GM21723 (cell line): ENCODE data around the gene SLC35E4.
"Not testable (repeated sequence)": the region's sequence is repeated elsewhere in the genome, so short reads cannot be mapped to it uniquely, and the experiment has no call there.

ENCODE experiments used
- ATAC-seq: cut with Tn5 transposase; IDR thresholded peaks from one replicate; pipeline ENCODE4 v1.9.1; 2021; ENCODE audit warnings: mild to moderate bottlenecking, moderate library complexity; ENCODE audit not compliant: unreplicated experiment

Gene SLC35E4

DNA sequence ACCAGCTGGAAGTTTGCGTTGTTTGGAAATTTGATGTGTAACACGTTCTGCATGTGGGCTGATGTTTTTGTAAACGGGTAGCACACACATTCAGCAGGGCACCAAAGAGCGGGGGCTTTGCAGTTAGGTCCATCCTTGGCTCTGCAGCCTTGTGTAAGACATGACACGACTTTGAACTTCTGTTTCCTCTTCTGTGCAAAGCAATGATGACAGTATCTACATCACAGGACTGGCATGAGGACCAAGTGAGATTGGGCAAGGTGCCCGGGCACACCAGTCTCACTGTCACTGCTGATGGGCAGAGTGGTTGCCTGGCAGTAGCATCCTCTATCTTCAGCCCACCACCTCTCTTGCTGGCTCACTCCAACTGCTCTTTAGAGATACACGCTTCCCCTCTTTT is 25.3 kb upstream of the SLC35E4 start:
- no peak for ATAC-seq

DNA sequence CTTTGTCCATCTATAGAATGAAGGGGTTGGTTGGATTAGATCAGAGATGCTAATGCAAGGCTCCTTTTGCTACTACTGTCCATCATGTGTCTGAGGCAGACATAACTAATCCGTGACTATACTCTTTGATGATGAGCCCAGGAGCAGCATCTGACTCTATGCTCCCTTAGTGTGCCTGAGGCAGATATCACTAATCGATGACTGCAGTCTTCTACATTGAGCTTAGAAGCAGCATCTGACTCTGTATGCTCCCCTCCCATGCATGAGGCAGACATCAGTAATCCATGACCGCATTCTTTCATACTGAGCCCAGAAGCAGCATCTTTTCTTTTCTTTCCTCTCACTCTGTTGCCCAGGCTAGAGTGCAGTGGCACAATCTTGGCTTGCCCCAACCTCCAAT is 24.4 kb upstream of the SLC35E4 start:
- no peak for ATAC-seq

DNA sequence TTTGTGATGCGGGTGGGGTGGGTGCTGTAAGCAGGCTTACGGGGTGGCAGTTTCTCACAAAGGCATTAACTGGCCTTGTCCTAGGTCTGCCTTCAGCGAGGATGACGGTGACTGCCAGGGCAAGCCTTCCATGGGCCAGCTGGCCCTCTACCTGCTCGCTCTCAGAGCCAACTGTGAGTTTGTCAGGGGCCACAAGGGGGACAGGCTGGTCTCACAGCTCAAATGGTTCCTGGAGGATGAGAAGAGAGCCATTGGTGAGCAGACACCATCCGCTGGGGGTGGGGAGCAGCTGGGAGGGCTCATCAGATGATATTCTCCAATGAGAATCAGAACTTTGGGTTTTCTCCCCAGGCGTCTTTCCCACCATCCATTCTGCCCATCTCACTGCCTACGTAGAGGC is 22.8 kb upstream of the SLC35E4 start:
- no peak for ATAC-seq

GRCh38 chr22:30614268-30614667 is 21.3 kb upstream of the SLC35E4 start:
- ATAC-seq = no peak

- ATAC-seq = no peak
Observed at GRCh38 chr22:30614879-30615278, 20.7 kb upstream of the SLC35E4 start.

GRCh38 chr22:30615543-30615954 is 20.0 kb upstream of the SLC35E4 start:
- no peak for ATAC-seq

DNA sequence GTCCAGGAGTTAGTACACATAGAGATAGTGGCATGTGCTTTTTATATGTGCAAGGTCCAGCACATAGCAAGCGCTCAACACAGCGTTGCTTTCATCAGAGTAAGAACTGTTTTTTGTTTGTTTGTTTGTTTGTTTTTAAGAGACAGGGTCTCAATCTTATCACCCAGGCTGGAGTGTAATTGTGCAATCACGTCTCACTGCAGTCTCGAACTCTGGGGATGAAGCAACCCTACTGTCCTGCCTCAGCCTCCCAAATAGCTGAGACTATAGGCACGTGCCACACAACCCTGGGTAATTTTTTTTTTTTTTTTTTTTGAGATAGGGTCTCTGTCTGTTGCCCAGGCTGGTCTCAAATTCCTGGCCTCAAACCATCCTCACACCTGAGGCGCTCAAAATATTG is 17.8 kb upstream of the SLC35E4 start:
- ATAC-seq = no peak

DNA sequence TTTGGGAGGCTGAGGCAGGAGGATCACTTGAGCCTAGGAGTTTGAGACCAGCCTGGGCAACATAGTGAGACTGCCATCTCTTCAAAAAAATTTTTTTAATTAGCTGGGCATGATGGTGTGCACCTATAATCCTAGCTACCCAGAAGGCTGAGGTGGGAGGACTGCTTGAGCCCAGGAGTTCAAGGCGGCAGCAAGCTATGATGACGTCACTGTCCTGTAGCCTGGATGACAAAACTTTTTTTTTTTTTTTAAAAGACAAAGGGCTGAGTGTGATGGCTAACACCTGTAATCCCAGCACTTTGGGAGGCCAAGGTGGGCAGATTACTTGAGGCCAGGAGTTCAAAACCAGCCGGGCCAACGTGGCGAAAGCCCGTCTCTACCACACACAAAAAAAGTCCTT is 15.7 kb upstream of the SLC35E4 start:
- ATAC-seq = not testable (repeated sequence)

DNA sequence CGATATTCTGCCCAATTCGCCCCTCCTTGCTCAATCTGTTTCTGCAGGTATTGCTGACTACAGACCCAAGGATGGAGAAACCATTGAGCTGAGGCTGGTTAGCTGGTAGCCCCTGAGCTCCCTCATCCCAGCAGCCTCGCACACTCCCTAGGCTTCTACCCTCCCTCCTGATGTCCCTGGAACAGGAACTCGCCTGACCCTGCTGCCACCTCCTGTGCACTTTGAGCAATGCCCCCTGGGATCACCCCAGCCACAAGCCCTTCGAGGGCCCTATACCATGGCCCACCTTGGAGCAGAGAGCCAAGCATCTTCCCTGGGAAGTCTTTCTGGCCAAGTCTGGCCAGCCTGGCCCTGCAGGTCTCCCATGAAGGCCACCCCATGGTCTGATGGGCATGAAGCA is 9.2 kb upstream of the SLC35E4 start:
- no peak for ATAC-seq

GRCh38 chr22:30627471-30627870 is 8.1 kb upstream of the SLC35E4 start:
- ATAC-seq = no peak

- ATAC-seq = no peak
Observed at GRCh38 chr22:30628491-30628890, 7.1 kb upstream of the SLC35E4 start.

- ATAC-seq = not testable (repeated sequence)
Observed at GRCh38 chr22:30631469-30631868, 4.1 kb upstream of the SLC35E4 start.

GRCh38 chr22:30634471-30635233 is 929 bp upstream of the SLC35E4 start:
- ATAC-seq = peak; percentile 49

- ATAC-seq = no peak
Observed at GRCh38 chr22:30636226-30637077, 871 bp downstream of the SLC35E4 start.

DNA sequence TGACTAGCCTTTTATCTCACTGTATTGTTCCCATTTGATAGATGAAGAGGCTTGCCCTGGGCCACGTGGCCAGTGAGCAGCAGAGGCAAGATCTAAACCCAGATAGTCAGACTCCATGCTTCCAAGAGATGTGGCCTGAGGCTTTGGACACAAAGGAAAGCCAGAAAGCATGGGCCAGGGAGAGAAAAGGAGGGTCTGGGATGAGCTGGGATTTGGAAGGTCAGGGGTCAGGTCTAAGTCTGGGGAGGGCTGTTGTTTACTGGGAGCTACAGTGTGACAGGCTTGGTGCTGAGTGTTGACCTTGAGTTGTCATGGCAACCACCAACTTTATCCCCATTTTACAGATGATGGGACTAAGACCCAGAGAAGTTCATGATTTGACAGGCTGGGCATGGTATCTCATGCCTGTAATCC is 2.1 kb downstream of the SLC35E4 start:
- ATAC-seq = no peak

- no peak for ATAC-seq
Observed at GRCh38 chr22:30640361-30640760, 4.8 kb downstream of the SLC35E4 start.

DNA sequence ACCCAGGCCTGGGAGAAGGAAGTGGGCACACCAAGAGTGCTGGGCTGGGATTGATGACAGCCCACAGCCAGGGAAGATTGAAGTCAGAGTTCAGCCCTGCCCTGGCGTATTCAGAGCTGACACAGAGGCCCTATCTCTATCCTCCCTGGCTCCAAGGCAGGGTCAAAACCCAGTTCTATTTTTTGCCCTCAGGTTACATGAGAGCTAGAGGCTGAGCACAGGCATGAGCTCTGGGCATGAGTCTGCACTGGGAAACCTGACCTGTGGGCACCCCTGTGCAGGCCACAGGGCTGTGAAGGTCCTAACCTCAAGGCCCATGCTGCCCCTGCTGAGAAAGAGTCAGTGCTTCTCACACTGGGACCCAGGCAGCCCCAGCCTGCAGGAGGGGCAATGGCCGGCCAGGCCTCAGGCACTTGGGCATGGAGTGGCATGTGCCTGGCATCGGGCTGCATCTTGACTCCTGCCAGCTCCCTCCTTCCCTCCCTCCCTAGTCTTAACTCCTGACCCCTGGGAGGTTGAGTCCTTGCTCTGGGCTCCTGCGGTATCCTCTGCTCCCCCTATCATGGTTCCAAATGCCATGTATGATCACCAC is 5.4 kb downstream of the SLC35E4 start:
- ATAC-seq = no peak

DNA sequence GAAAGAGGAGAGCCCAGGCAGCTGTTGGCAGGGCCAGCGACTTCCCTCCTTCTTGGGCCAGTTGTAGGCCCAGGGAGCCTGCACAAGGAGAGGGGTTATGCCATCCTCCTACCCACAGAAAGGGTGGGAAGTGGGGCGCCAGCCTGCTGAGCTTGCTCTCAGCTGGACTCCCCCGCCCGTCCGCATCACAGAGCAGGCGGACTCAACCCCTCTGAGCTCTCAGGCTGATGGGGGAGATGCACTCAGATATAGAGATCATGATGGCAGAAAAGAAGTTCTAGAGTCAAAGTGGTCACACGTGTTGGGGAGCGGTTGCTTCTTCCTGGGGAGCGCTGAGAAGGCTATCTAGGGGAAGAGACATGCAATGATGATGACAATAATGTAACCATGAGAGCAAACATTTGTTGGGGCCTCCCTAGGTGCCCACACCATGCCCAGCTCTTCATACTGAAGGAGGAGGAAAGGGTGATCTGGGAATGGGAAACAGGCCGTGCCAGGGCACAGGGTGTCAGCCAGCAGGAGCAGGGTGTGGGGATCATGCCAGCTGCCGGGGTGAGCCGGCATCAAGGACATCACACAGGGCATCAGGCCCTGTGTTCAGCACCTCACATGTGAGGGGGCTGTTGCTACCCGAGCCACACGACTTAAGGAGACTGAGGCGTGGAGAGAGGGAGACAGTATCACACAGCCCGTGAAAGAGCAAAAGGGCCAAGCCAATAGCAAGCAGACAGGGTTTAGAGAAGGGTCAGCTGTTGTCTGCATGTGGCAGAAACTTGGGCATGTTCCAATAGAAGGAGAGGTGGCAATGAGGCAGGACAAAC is 7.7 kb downstream of the SLC35E4 start:
- no peak for ATAC-seq

GRCh38 chr22:30646518-30647160 is 11.1 kb downstream of the SLC35E4 start:
- no peak for ATAC-seq

DNA sequence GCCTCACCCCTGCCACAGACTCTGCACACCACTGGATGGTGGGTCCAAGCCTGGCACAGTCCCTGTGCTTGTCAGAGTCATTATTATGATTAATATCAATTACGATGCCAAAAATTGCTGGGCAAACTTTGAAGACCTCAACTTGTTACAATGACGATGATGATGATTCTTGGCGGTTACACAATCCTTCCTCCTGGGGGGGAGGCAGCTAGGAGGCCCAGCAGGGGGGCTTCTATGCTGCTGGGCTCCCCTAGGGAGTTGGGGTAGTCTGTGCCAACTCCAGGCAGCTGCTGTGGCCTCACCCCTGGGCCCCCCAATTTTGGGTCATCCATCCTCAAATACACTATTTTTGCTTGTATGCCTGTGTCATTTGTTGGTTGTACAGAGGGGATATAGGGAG is 12.0 kb downstream of the SLC35E4 start:
- ATAC-seq = no peak
